GM19438 (cell line): ENCODE measurements around the gene BMPR1B.
"Not testable (repeated sequence)": the region's sequence is repeated elsewhere in the genome, so short reads cannot be mapped to it uniquely, and the experiment has no call there.

ENCODE experiments used
- ATAC-seq: cut with Tn5 transposase; IDR thresholded peaks from one replicate; pipeline ENCODE4 v1.9.1; 2021; ENCODE audit warnings: low read depth; ENCODE audit not compliant: unreplicated experiment

Gene BMPR1B

DNA sequence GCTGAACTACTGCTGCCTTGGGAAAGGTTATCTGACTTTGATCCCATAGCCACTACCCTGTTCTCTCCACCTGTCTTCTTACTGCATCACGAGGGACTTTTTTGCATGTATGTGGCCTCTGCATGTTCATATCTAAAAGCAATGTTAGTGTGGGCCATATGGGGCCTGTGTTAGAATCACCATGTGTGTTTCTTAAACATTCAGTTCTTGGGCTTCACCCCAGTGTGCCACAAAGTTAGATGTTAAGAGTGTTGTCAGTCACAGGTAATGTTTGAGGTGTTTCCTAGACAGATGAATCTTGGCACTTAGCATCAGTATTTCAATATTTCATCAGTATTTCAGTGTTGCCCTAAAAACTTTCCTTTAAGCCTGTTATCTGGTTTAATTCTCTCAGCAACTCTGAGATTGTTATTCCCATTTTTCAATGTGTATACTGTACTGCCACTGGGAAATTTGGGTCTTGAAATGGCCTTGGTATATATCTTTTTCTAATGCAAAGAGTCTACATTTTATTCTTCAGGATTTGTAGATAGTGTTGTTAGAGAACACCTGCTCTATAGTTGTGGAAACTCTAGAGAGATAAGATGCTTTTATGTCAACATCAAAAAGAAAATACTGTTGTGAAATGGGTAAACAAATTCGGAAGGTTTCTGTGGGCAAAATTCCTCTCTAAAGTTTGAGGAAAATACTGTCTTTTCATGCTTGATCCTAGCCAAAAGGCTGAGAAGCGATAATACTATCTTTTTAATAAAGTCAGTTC, 259.7 kb downstream of the BMPR1B start:
- ATAC-seq, result no peak

DNA sequence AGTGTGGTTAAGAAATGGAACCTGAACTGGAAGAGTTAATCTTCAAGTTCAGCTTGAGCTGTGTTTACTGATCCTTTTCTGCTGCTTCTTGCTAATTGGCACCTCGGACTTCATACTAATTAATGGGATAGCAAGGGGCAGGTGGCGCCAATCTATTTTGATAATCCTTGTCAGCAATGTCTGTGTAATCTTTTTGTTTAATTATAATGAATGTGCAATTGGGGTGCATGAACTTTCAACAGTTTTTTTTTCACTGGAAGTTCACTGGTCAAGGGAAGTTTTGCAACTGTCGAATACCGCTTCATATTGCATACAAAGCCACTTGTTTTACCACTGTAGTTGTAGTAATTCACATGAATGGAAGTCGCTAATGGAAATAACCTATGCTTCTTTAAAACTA, 261.0 kb downstream of the BMPR1B start:
- no peak for ATAC-seq

DNA sequence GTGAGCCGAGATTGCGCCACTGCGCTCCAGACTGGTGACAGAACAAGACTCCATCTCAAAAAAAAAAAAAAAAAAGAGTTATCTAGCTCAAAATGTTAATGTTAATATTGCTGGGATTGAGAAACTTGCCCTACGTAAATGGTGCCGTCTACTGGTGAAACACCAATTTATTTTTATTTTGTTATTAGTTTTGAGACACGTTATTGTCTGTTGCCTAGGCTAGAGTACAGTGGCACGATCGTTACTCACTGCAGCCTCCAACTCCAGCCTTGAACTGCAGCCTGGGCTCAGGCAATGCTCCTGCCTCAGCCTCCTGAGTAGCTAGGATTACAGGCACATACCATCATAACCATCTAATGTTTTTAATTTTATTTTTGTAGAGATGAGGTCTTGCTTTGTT, 262.8 kb downstream of the BMPR1B start:
- ATAC-seq, result no peak

DNA sequence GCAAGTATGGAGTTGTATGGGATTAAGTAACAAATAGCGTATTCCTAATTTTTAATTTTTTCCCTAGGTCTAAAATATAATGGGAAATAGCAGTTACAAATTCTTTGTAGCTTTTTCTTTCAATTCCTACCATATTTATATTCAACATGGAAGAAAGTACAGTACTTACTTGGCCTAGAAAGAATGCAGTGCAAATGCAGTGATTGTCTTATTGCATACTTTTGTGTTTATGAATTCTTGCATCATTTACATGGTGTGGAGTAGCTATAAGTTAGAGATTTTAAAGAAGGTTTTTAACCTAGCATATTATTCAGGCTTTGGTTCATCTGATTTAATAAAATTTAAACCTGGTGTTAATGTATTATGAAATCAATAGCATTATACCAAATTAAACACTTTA, 263.3 kb downstream of the BMPR1B start:
- no peak for ATAC-seq

DNA sequence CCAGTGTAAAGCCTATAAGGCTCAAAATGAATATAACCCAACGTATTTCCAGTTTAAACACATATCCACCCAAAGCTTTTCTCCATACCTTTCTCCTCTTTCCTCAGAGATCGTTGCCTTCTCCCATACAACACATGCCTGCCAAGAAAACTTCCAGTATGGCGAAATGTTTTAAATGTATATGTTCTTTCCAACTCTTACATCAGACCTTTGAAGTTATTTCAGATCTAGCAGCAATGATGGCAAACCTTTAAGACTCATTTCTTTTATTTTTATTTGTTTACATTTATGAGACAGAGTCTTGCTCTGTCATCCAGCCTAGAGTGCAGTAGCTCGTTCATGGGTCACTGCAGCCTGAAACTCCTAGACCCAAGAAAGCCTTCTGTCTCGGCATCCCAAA, 265.4 kb downstream of the BMPR1B start:
- no peak for ATAC-seq

DNA sequence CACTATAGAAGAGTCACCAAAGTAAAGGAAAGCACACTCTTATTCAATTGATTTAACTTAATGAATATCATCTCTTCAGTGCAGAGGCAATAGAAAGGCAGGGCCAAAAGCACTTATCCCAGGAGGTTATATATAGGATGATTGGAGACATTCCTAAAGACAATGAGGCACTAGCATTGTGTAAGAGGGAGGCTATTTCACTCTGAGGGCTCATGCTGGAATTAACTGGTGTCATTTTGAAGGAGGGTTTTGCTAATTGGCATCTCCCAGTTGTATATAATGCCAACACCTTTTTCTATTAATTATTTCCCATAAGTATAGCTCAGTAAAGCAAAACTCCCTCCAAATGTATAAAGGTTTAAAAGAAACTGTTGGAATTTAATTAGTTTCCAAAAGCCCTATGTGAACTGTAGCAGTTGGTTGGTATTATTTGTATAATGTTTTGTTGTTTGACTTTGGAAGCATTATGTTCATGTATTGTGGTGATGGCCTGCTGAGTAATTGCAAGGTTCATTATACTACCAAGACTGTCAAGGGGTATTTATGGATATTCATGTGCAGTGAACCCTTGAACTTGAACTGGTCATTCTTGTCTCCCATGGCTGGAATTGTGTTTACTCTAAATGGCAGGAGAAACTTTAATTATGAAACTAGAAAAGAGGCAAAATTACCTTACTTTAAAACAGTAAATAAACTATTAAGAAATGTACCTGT, 270.3 kb downstream of the BMPR1B start:
- ATAC-seq, result no peak

DNA sequence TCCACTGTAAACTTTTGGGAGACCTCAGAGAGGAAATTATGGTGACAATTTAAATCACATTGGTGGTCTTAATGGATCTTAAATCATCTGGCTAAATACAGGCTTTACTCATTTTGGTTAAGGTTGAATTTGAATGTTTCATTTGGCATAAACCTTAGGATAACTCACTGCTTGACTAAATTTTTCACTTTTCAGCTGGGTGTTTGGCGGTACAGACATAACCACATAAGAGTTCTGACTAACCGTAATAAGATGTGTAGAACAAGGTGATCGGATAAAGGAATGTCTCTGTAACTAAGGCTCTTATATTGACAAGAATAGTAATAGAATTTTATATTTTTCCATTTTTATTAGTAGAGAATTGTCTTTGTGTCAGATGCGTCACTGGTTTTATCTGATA, 281.0 kb downstream of the BMPR1B start:
- ATAC-seq, result no peak

DNA sequence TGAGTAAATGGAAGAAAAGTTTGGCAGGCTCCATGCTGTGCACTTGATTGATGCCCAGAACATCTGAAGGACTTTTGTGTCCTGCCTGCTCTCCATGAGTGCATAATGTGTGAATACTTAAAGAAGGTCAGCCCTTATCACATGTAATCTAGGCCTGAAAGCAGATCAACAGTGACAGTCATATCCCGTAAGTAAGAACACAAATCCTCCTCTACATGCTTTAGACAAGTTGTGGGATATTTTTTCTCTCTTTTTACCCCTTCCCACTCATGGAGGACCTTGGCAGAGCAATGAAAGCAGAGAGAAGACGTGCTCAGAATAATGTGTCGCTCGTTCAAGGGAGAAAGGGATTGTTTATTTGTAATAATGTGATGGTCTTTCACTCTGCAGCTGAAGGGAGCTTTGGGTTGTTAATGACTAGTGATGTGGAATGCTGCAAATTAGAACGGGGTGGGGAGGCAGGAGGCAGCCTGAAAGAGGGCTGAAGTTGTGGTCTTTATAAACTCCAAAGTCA, 286.6 kb downstream of the BMPR1B start:
- ATAC-seq, result no peak

DNA sequence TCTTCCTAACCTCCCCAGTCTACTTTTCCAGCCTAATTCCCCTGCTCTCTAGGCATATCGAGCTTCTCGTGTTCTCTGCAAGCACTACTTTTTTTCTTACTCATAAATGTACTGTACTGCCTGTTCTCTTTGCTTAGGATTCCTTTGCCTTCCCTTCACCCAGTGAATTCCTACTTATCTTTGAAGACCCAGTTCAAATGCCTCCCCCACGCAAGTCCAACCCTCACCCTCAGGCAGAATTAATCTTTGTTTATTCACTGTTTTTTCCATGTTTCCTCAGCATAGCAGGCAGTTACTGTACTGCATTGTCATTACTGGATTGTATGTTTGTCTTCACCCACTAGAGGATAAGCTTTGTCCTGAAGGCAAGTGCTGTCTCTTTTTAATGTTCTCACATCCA, 287.7 kb downstream of the BMPR1B start:
- ATAC-seq, result no peak

DNA sequence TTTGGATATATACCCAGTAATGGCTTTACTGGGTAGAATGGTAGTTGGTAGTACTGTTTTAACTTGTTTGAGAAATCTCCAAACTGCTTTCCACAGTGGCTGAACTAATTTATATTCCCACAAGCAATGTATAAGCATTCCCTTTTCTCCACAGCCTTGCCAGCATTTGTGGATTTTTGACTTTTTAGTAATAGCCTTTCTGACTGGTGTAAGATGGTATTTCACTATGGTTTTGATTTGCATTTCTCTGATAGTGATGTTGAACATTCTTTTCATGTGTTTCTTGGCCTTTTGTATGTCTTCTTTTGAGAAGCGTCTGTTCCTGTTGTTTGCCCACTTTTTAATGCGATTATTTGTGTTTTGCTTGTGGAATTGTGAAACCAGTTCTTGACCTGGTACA, 290.5 kb downstream of the BMPR1B start:
- ATAC-seq, result no peak

DNA sequence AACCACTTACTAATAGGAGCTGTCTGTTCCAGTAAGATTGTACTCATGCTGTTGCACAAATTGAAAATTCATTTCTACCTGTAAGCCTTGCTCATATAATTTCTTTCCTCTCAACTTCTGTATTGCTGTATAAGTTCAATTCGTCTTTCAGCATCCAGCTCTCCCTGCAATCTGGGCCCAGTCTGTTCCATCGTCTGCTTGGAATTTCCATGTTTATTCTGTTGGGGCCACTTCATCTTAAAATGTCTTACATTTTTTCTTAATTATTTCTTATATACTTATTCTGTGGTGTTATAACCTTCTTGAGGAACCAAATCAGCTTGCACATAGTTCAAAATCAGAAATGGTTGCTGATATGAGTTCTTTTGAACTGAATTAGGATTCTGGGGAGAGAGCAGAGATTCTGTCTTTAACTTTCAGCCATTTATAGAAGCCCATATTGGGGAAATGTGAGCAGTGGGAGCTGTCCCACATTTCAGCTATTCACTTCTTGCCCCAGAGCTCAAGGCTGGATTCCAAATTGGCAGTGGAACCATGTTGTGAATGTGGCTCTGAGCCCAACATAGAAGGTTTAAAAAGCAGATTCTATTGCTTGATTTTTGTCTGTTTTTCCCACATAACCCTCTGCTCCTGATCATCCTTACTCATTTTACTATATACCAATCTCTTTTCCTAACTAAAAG, 291.9 kb downstream of the BMPR1B start:
- no peak for ATAC-seq

DNA sequence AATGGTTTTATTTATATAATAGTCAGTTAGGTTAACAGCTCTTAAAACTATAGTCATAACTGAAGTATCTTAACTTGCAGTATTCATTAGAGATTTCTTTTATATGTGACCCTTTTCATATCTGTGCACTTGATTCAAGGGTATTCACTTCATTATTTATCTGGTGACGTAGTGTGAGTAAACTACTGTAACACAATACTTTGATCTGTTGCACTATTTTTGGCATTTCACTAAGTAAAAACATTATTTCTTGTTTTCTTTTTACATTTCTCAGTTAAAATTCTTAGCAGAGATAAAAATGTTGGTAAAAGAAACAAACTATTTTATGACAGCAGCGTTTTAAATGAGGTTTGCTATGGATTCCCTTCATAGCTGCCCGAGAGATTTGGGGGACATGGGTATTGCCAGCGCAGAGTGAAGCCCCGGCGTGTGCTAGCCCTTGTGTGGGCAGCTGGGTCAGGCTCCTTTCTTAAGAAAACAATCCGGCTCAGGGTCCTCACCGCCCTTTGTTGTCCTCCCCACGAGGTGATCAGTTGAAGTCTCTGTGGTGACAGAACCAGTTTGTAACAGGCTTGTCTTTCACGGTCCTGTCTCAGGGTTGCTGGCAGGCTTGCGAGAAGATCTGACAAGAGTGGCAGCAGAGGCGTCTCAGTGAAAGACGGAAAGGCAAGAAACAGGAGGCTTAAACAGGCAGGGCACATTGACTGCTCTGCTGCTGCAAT, 293.4 kb downstream of the BMPR1B start:
- ATAC-seq, result no peak

DNA sequence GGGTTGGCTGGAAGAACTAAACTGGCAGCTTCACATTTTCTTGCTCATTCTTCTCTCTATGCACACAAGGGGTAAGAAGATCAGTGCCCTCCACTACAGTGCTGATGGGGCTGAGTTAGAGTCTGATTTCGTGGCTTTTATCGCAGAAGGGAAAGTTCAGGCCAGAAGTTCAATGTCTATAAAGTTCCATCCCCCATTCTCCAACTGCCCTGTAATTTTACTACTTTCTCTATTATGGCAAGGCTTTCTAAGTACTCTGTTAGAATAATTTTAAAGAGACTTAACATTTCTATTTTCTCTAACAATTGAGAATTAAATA, 293.9 kb downstream of the BMPR1B start:
- ATAC-seq, result no peak

DNA sequence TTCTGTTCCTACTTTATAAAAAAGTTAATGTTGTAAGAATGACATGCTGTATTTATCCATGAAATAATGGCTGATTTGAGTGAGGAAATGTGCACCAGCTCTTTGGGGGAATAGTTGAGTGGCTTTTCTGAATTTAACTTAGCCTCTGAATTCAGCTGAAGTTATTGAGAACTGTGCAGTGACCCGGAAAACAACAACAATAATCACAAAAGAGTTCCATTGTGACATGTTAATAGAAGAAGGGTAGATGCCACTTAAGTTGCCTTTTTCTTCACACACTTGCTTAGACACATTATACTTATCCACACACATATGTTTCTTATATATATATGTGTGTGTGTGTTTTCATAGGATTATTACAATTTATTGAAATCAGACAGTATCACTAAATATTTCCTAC, 301.2 kb downstream of the BMPR1B start:
- no peak for ATAC-seq

DNA sequence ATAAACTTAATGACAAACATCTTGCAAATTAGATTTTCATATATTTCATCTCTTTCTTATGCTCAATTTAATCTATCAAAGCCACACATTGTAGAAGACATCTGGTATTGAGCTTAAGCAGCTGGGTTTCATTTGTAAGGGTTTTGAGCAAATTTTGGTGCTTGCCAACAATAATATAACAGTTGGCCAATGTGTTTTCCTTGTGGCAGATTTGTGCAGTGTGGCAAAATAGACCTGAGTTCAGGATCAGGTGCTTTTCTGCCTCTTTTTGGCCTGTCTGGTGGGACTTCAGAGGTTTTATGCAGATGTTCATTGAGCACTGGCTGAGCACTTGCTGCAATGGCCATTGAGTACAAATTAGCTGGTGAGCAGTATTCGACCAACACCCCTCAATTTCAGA, 301.9 kb downstream of the BMPR1B start:
- no peak for ATAC-seq

DNA sequence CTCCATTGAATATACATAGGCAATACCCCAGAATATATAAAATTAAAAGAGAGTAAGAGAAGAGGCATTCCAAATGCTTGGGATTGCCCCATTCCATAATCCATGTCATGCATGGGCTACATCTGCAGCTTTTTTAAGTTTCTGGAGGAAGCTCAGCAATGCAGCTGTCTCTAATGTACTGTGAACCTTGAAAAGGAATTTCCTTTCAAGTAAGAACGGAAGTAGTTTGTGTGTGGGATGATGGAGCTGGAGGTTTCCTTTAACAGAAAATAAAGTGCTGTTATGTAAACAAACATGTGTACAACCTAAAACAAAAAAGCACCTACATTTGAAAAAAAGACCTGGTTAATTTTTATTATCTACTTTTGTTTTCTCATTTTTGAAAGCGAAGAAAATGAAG, 303.5 kb downstream of the BMPR1B start:
- no peak for ATAC-seq

DNA sequence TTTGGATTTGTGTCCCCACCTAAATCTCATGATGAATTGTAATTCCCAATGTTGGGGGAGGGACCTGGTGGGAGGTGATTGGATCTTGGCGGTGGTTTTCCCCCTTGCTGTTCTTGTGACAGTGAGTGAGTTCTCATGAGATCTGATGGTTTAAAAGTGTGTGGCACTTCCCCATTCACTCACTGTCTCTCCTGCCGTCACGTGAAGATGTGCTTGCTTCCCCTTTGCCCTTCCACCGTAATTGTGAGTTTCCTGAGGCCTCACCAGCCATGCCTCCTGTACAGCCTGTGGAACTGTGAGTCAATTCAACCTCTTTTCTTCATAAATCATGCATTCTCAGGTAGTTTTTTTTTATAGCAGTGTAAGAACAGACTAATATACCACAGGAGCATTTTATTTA, 304.0 kb downstream of the BMPR1B start:
- not testable (repeated sequence) for ATAC-seq

DNA sequence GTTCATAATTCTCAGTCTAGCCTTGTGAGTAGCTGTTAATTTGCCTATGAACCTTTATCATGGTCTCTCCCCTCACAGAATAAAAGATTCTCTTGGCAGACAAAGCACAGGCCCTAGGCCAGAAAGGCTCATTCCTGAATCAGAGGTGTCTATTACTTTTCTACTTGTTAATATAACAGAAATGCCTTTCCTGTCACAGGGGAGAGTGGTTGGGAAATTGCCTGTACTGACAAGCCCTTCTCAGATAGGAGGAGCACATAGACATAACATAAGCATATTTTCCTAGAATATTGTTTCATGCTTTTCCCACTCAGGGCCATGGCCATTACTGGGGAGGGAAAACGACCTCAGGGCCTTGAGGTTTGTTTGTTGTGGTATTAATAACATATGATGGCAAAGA, 308.3 kb downstream of the BMPR1B start:
- no peak for ATAC-seq

DNA sequence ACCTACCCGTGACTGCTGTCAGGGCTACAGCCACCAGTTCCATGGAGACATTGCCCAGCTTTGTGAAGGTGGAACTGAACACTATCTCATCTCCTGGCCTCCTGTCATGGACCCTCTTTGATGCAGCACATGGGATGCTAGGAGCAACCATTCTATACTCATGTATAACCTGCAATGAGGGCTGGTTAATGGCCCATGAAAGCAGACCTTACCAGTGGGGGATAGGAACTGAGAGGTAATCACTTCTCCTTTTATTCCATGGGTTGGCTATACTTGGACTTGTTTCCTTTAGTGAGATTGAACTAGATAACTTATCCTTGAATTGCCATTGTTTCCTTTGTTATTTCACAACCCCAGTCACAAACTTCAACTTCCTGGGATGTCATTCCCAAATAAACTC, 310.6 kb downstream of the BMPR1B start:
- no peak for ATAC-seq

DNA sequence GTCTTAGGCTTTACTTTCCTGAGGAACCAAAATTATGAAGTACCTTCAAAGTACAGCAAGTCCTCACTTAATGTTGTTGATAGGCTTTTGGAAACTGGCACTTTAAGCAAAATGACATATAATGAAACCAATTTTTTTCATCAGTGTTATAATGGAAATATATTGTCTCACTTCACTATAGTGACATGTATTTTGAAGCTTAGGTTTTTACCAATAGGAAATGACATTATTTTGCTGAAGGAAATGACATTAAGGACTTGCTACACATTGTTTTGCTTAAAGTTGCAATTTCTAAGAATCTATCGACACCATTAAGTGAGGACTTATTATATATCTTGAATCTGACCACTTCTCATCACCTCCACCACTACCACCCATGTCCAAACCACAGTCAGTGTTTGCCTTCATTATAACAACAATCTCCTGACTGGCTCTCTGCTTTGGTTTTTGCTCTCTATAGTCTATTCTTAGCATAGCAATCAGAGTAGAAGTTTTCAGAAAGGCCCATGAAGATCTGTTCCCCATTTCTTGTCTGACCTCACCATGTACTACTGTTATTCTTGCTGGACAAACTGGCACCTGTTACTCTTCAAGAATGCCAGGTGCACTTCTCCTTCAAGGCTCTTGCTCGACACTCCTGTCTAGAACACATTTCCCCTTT, 311.2 kb downstream of the BMPR1B start:
- no peak for ATAC-seq

DNA sequence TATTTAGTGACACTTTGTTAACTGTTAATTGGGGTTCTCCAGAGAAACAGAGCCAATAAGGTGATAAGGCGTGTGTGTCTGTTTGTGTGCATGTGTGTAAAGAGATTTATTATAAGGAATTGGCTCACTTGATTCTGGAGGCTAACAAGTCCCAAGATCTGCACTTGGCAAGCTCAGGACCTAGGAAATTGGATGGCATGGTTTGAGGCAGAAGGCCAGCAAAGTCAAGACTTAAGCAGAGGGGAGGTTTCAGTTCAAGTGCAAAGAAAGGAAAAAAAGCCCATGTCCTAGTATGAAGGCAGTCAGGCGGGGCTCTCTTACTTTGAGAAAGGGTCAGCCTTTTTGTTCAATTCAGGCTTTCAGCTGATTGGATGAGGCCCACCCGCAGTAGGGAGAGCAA, 314.1 kb downstream of the BMPR1B start:
- ATAC-seq, result no peak
